Ovary (tissue), 9 donors: ENCODE data around the gene KXD1. TPM values are rescaled to one million over a fixed set of nuclear protein-coding genes. Genes with fewer than 3 reads are reported as not detected.

ENCODE experiments used
- DNase-seq, 5 donors: peaks; one replicate each; pipeline ENCODE4 v3.0.0-alpha.2; 2019 to 2020
- H3K27ac ChIP-seq, 2 donors: fragments of 200-600 bp; one replicate each; pipeline versions ENCODE4 v1.5.1 to v1.8.0; 2019 to 2022
- H3K27me3 ChIP-seq: fragments of 200-600 bp; one replicate; pipeline ENCODE4 v1.8.0; 2022
- H3K36me3 ChIP-seq: fragments of 200-600 bp; sonication (generic); one replicate; pipeline ENCODE4 v1.5.1; 2019
- H3K4me1 ChIP-seq: one replicate; pipeline ENCODE4 v1.8.1; 2013; ENCODE audit warnings: mild to moderate bottlenecking, moderate library complexity; ENCODE audit not compliant: insufficient read depth
- H3K4me3 ChIP-seq: fragments of 200-600 bp; sonication (generic); one replicate; pipeline ENCODE4 v1.5.1; 2017
- H3K9me3 ChIP-seq, 2 donors: fragments of 200-600 bp in 1 of 2; sonication (generic) in 1 of 2; one replicate each; pipeline versions ENCODE4 v1.5.1 to v1.8.1; 2013 to 2019; ENCODE audit warnings: mild to moderate bottlenecking in 1 of 2, moderate library complexity in 1 of 2
- CTCF ChIP-seq, 3 donors: fragments of 450-650 bp in 2 of 3; fragments of 200-600 bp in 1 of 3; IDR thresholded peaks; one replicate each; pipeline versions ENCODE4 v1.5.1 to v1.8.0; 2016 to 2022; ENCODE audit warnings: antibody characterized with exemption in 3 of 3, mild to moderate bottlenecking in 1 of 3
- EP300 ChIP-seq: sonication (generic); formaldehyde crosslinking; IDR thresholded peaks from one replicate; pipeline ENCODE4 v1.6.1; 2017; ENCODE audit warnings: antibody characterized with exemption
- POLR2A ChIP-seq: fragments of 450-650 bp; IDR thresholded peaks from one replicate; pipeline ENCODE4 v1.6.1; 2017; ENCODE audit warnings: antibody characterized with exemption, mild to moderate bottlenecking, moderate library complexity
- WGBS, 3 donors: extraction: QIAGEN DNeasy Blood & Tissue Kit in 1 of 3; methylation state at CpG; one replicate each; pipeline versions ENCODE4 v1.1.5 to v1.1.7; 2013 to 2017; 5-methylcytosine and 5-hydroxymethylcytosine counted together
- intact Hi-C, 4 donors: fragments of 100-400 bp; cut with DNase I; formaldehyde crosslinking; loops; one replicate each; pipeline versions ENCODE4 v1.11.0 to v1.15.1; 2022 to 2023
- polyA plus RNA-seq, 2 donors: library from polyadenylated mRNA; stranded (reverse); fragments of 200-250 nt in 1 of 2; fragments of 350-450 nt in 1 of 2; fragmentation: Illumina TruSeq in 1 of 2; extraction: RNeasy Lipid Tissue Mini Kit (QIAGEN cat#74804) in 1 of 2; gene quantifications; one replicate each; pipeline ENCODE4 v1.2.3, GENCODE V29; 2013 to 2014
- total RNA-seq, 7 donors: library from RNA; depleted of rRNA in 2 of 7; stranded (reverse); fragments of >200 nt in 2 of 7; fragmentation: NEBNext Ultra II Directional in 3 of 7; extraction: Animal tissue kit (Norgen Biotek cat#: 25700) in 3 of 7; gene quantifications; one replicate each; pipeline versions ENCODE4 v1.1.0 to v1.2.4, GENCODE V29; 2016 to 2023
- donor health status: DM: no; HTN: no; CAD: no; lungs with moderate emphysema.
- donor health status: DM: no; HTN: no; CAD: no.
- donor health status: Bipolar disorder and iron deficiency.
- donor health status: DM: yes; HTN: yes; CAD: no.
- donor health status: DM: no; HTN: no; CAD: no.
- donor health status: DM: yes; HTN: yes; CAD: no.

KXD1 gene
- total and polyA plus RNA-seq, 9 donors = 52.0 to 78.3 (median 65.9) TPM

- H3K27ac ChIP-seq = no peak overlapping the region
- intact Hi-C loops = no loop called here
- H3K4me3 ChIP-seq = no peak overlapping the region
- no peak for DNase-seq
- peaks cover 9% of the 10 kb centered on the region for H3K27me3 ChIP-seq
- no peaks in the 10 kb centered on the region for H3K9me3 ChIP-seq
- TF ChIP-seq EP300 (no peak), POLR2A (no peak), CTCF (IDR thresholded peaks at IDR 0.05) (no peak)
- 1 to 2% (median 1%) methylated on average over 41 to 62 of the region's 62 CpGs for WGBS, 3 donors
- H3K4me1 ChIP-seq = peaks cover 3% of the 10 kb centered on the region
- no peaks in the 10 kb centered on the region for H3K36me3 ChIP-seq
These were observed 53.8 kb downstream of the KXD1 start for GRCh38 chr19:18611327-18612050.

GRCh38 chr19:18612051-18612771, 54.5 kb downstream of the KXD1 start:
- TF ChIP-seq CTCF (IDR thresholded peaks at IDR 0.05) (no peak), POLR2A (no peak), EP300 (no peak)
- Histone ChIP-seq H3K4me1 (peaks cover 3% of the 10 kb centered on the region), H3K4me3 (peak overlapping the region; percentile 12), H3K27ac (no peak overlapping the region), H3K27me3 (peaks cover 9% of the 10 kb centered on the region), H3K9me3 (no peaks in the 10 kb centered on the region), H3K36me3 (no peaks in the 10 kb centered on the region)
- WGBS, 3 donors = 1 to 2% (median 1%) methylated on average over 30 of the region's 30 CpGs
- no peak for DNase-seq
- intact Hi-C loops = no loop called here

- 1 to 2% (median 2%) methylated on average over 63 to 70 of the region's 70 CpGs for WGBS, 3 donors
- Histone ChIP-seq H3K36me3 (no peaks in the 10 kb centered on the region), H3K27ac (no peak within 1 kb of the TSS), H3K4me3 (peak within 1 kb of the TSS; percentile 12), H3K4me1 (peaks cover 3% of the 10 kb centered on the region), H3K27me3 (peaks cover 9% of the 10 kb centered on the region), H3K9me3 (no peaks in the 10 kb centered on the region)
- no peak for TF ChIP-seq EP300
- no peak for TF ChIP-seq POLR2A
- TF ChIP-seq CTCF (IDR thresholded peaks at IDR 0.05) = no peak
- DNase-seq = peak in 2 of 5 donors; percentile 44 to 56
- intact Hi-C loops = no loop called here
These were observed 55.3 kb downstream of the KXD1 start, which contains the start of gene TMEM59L for GRCh38 chr19:18612772-18613588. TMEM59L (plus strand) TSS chr19:18612870; CDS start chr19:18612959, 89 bp downstream.

- H3K4me1 ChIP-seq = peaks cover 3% of the 10 kb centered on the region
- no peak for DNase-seq
- intact Hi-C loops = no loop called here
- H3K27me3 ChIP-seq = peaks cover 3% of the 10 kb centered on the region
- H3K27ac ChIP-seq = no peak overlapping the region
- no peaks in the 10 kb centered on the region for H3K9me3 ChIP-seq
- no peak overlapping the region for H3K4me3 ChIP-seq
- WGBS, 3 donors = 43 to 57% (median 47%) methylated on average over 20 to 23 of the region's 23 CpGs
- no peaks in the 10 kb centered on the region for H3K36me3 ChIP-seq
- TF ChIP-seq CTCF (IDR thresholded peaks at IDR 0.05) (no peak), EP300 (no peak), POLR2A (no peak)
These were observed 56.0 kb downstream of the KXD1 start for GRCh38 chr19:18613589-18614234.
